HG02678 (cell line): Measurements from ENCODE around the gene EHHADH.
A peak's percentile ranks its signal among the peaks of the same experiment; 100 is the strongest.
"Not testable (repeated sequence)": the region's sequence is repeated elsewhere in the genome, so short reads cannot be mapped to it uniquely, and the experiment has no call there.

Source experiments
- ATAC-seq: cut with Tn5 transposase; IDR thresholded peaks from one replicate; pipeline ENCODE4 v1.9.1; 2021; ENCODE audit warnings: mild to moderate bottlenecking, moderate library complexity; ENCODE audit not compliant: unreplicated experiment

Gene EHHADH

GRCh38 chr3:185253133-185253532 lies 716 bp downstream of the EHHADH start:
- ATAC-seq = not testable (repeated sequence)

GRCh38 chr3:185251272-185251671 lies 2.6 kb downstream of the EHHADH start:
- ATAC-seq = no peak

GRCh38 chr3:185250653-185251052 lies 3.2 kb downstream of the EHHADH start:
- no peak for ATAC-seq

GRCh38 chr3:185250247-185250646 lies 3.6 kb downstream of the EHHADH start:
- ATAC-seq = no peak

- ATAC-seq = no peak
These were observed 11.2 kb downstream of the EHHADH start for GRCh38 chr3:185242642-185243041.

GRCh38 chr3:185236969-185237368 lies 16.9 kb downstream of the EHHADH start:
- ATAC-seq = no peak

- ATAC-seq = no peak
These were observed 20.5 kb downstream of the EHHADH start for GRCh38 chr3:185233328-185233727.

- ATAC-seq = not testable (repeated sequence)
These were observed 27.3 kb downstream of the EHHADH start for GRCh38 chr3:185226526-185226925.

GRCh38 chr3:185225523-185225922 lies 28.3 kb downstream of the EHHADH start:
- ATAC-seq = no peak

GRCh38 chr3:185225080-185225479 lies 28.8 kb downstream of the EHHADH start:
- no peak for ATAC-seq

GRCh38 chr3:185221203-185221602 lies 32.6 kb downstream of the EHHADH start:
- ATAC-seq = no peak

- ATAC-seq = no peak
These were observed 37.3 kb downstream of the EHHADH start for GRCh38 chr3:185216607-185216958.

- no peak for ATAC-seq
These were observed 37.8 kb downstream of the EHHADH start for GRCh38 chr3:185215873-185216606.

GRCh38 chr3:185212559-185212958 lies 41.3 kb downstream of the EHHADH start:
- no peak for ATAC-seq

GRCh38 chr3:185212086-185212485 lies 41.8 kb downstream of the EHHADH start:
- no peak for ATAC-seq

GRCh38 chr3:185210621-185211142 lies 43.2 kb downstream of the EHHADH start:
- no peak for ATAC-seq

- ATAC-seq = no peak
These were observed 45.0 kb downstream of the EHHADH start for GRCh38 chr3:185208823-185209222.

- ATAC-seq = peak; percentile 92
These were observed 45.7 kb downstream of the EHHADH start for GRCh38 chr3:185207931-185208746.

GRCh38 chr3:185207481-185207880 lies 46.4 kb downstream of the EHHADH start:
- no peak for ATAC-seq

- ATAC-seq = no peak
These were observed 48.0 kb downstream of the EHHADH start for GRCh38 chr3:185205865-185206264.

GRCh38 chr3:185204894-185205293 lies 49.0 kb downstream of the EHHADH start:
- ATAC-seq = no peak

GRCh38 chr3:185200639-185201038 lies 53.2 kb downstream of the EHHADH start:
- no peak for ATAC-seq
